ENCODE results near the gene RASGRF2. TPM values are rescaled to one million over a fixed set of nuclear protein-coding genes. Genes with fewer than 3 reads are reported as not detected.
"Not testable (repeated sequence)": the region's sequence is repeated elsewhere in the genome, so short reads cannot be mapped to it uniquely, and the experiment has no call there.

RASGRF2 gene
- total RNA-seq, 2 experiments from 2014 or later = 7.5 to 7.8 TPM

DNA sequence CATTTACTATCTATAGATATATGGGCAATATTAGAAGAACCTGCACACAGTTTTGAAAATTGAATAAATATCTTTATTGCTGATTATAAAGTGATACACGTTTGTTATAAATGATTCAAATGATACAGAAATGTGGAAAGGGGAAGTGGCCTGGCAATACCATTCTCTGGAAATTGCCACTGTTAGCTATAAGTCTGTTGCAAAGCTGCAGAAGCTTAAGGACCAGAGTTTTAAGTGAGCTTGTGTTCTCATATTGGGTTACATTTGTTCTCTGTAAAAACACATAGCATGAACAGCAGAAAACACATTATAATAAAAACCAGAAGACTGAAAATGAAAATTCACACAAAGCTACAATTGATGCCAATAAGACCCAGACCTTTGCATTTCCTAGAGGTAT, 59.6 kb downstream of the RASGRF2 start:
- H3K4me1 Mint-ChIP-seq = peaks cover 55% of the 10 kb centered on the region
- CTCF ChIA-PET = interaction anchor here (1.1 to 1.5 kb wide), 2 partner anchors 13 to 23 kb away, joined by 3 to 4 read pairs; no protein-coding TSS in a partner anchor

DNA sequence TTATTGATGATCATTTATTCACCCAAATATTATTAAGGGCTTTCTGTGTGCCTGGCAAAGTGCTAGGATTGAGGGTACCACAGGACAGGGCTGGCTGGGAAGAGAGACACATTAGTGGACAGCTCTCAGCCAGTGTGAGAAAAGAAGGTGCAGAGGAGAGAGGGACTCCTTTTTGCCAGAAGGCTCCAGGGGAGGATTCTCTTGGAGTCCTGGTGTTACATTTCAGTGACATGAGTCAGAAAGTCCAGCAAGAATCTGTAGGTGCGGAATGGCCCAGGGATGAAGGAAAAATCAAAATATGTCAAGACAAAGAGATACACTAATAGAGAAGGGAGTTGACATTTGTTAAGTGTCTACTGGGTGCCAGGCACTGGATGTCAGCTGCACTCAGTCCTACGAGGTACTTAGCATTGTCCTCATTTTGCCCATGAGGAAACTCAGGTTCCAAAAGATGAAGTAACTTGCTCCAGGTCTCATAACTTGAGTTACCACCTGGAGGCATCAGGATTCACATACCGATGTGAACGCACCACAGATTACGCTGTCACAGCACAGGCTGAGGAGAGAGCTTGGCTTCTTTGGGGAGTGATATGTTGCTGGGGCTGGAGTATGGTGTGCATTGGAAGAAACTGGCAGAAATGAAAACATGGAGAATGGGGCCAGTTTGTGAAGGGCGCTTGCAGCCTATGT, 60.5 kb downstream of the RASGRF2 start:
- Mint-ChIP-seq H3K4me1 (peaks cover 54% of the 10 kb centered on the region), H3K36me3 (ENCODE audit: low read depth) (no peaks in the 10 kb centered on the region), H3K4me3 (no peak overlapping the region), H3K27ac (no peak overlapping the region), H3K9me3 (no peaks in the 10 kb centered on the region), H3K27me3 (no peaks in the 10 kb centered on the region)
- POLR2A ChIA-PET = no interaction called here
- CTCF ChIA-PET = interaction anchor here (1.1 to 1.5 kb wide), 2 partner anchors 13 to 23 kb away, joined by 3 to 4 read pairs; no protein-coding TSS in a partner anchor
- no peak for DNase-seq

More for the DNA sequence above, 59.6 kb downstream of the RASGRF2 start:
- POLR2A ChIA-PET = interaction anchor here (0.6 kb wide), 1 partner anchor 20 kb away, joined by 4 read pairs; no protein-coding TSS in a partner anchor
- Mint-ChIP-seq H3K9me3 (no peaks in the 10 kb centered on the region), H3K27me3 (no peaks in the 10 kb centered on the region), H3K4me3 (no peak overlapping the region), H3K27ac (no peak overlapping the region), H3K36me3 (ENCODE audit: low read depth) (no peaks in the 10 kb centered on the region)
- DNase-seq = no peak

DNA sequence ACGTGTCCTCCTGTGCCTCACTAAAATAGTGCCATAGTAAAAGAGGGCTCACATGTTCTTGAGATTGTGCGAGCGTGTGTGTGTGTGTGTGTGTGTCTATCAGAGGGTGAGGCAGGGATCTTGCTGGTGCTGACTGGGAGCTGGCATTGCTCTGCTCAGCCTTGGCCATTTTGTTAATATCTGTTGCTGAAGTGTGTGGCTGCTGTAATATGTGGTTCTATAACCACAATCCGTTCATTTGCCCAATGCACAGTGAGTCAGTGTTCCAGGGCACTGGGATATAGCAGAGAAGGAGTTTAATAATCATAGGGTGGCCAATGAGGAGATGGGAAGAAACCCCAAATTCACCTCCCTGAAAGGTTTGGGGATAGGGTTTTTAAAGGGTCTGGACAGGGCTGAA, 61.3 kb downstream of the RASGRF2 start:
- Mint-ChIP-seq H3K9me3 (no peaks in the 10 kb centered on the region), H3K27me3 (no peaks in the 10 kb centered on the region), H3K27ac (no peak overlapping the region), H3K36me3 (ENCODE audit: low read depth) (no peaks in the 10 kb centered on the region), H3K4me3 (no peak overlapping the region), H3K4me1 (peaks cover 51% of the 10 kb centered on the region)
- ChIA-PET POLR2A (no interaction called here), CTCF (no interaction called here)
- no peak for DNase-seq

DNA sequence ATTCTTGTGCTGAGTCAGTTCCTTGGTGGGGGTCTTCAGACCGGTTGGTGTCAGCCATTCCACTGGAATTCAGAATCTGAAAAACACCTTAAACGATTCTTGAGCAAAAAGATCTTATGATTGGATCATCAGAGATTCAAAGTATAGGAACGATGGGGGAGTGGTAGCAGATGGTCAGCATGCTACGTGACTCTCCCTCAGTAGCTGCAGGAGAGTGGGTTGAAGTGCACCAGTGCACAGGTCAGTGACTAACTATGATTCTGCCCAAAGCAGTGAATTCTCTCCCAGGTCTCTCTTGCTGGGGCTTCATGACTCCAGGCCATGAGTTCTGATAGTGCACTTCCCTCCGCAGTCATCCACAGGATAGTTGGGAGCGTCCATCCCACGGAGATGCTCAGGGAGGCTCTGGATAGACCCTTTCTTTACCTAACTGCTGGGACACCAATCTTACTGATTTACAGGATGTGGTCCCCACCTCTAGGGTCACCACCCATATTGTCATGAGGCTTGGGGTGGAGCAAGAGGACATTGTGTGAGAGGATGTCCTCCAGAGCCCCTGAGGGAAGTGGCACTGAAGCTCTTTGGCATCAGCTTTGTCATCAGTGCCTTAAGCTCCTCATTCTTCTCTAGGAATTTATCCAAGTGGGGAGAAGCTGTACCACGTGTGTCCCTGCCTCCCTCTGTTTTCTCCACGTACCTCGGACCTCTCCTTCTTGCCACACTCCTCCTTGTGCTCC, 62.0 kb downstream of the RASGRF2 start:
- H3K27me3 Mint-ChIP-seq = no peaks in the 10 kb centered on the region
- no peak overlapping the region for H3K4me3 Mint-ChIP-seq
- ChIA-PET POLR2A (no interaction called here), CTCF (no interaction called here)
- DNase-seq = no peak
- H3K27ac Mint-ChIP-seq = no peak overlapping the region
- H3K9me3 Mint-ChIP-seq = no peaks in the 10 kb centered on the region
- H3K36me3 Mint-ChIP-seq (ENCODE audit: low read depth) = no peaks in the 10 kb centered on the region
- peaks cover 46% of the 10 kb centered on the region for H3K4me1 Mint-ChIP-seq

DNA sequence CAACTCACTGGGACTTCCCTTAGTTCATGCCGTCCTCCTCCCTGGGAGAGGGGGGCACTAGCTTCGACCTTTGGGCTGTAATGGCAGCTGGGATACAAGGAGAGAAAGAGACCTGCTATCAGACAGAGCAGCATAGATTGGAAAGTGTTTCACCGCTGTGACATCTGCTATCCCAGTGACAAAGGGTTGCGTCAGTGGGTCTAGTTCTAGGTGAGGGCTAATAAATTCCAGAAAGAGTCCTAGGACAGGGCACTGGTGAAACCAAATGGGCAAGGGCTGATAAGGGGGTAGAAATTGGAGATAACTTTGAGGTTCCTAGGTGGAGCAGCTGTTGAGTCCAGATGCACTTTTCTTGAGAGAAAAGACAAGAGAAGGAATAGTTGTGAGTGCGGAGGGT, 62.5 kb downstream of the RASGRF2 start:
- Mint-ChIP-seq H3K9me3 (no peaks in the 10 kb centered on the region), H3K4me3 (no peak overlapping the region), H3K4me1 (peaks cover 41% of the 10 kb centered on the region), H3K36me3 (ENCODE audit: low read depth) (no peaks in the 10 kb centered on the region), H3K27me3 (no peaks in the 10 kb centered on the region), H3K27ac (no peak overlapping the region)
- POLR2A ChIA-PET = no interaction called here
- DNase-seq = no peak
- CTCF ChIA-PET = no interaction called here

DNA sequence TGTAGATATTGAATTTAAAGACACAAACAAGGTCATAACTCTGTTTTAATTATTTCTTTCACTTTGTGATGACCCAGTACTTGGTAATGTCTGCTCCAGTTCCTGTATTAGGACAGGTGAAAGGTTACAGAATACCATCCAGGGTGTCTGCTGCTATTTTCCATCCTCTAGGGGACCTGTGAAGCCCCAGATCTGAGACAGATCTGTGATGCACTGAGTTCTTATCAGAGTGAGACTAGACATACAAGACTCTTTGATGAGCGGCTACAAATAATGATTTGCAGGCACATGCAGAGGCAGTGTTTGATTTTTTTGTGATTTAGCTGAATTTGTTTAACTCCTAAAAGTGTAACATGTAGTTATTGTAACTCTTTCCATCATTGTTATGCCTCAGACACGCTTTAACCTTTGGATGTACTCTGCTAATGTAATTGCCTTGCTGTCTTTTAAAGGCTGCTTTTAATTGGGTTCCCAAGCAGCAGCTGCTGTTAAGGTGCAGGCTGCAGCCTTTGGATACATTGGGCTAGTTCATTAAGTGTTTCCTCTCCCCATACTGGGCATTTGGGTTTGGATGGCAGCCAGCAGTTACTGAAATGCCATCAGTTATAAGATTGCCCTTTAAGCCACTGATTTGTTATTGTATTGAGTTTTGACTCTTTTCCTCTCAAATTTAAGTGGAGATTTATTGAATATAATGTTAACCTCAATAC, 63.3 kb downstream of the RASGRF2 start:
- no peak for DNase-seq
- ChIA-PET CTCF (interaction anchor here (0.6 kb wide), 1 partner anchor 56 kb away, joined by 3 read pairs; no protein-coding TSS in a partner anchor), POLR2A (no interaction called here)
- H3K27me3 Mint-ChIP-seq = no peaks in the 10 kb centered on the region
- H3K27ac Mint-ChIP-seq = no peak overlapping the region
- no peak overlapping the region for H3K4me3 Mint-ChIP-seq
- H3K9me3 Mint-ChIP-seq = no peaks in the 10 kb centered on the region
- H3K4me1 Mint-ChIP-seq = peaks cover 35% of the 10 kb centered on the region
- no peaks in the 10 kb centered on the region for H3K36me3 Mint-ChIP-seq (ENCODE audit: low read depth)

DNA sequence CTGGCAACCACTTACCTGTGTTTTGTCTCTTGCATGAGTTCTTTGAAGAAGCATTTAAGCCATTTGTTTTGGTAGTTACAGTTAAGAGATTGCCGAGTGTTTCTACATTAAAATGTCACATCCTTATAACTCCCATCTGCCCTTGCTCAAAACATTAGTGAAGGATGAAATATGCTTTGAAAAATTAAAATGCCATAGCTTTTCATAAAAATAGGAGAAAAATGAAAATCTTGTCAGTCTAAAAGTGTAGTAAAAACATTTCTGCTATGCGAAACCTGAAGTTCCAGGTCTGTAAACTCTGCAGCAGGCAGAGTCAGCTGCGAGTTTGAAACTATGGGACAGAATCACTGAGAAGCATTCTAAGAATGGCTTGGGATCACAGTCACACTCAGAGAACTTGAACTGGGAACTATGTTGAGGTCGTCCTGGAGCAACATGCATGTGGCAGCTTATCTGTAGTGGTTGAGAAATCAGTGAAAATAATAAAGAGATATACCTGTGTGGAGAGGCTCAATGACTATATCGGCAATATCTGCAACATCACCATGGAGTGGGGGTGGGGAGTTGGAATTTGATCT, 67.4 kb downstream of the RASGRF2 start:
- H3K36me3 Mint-ChIP-seq (ENCODE audit: low read depth) = peaks cover 7% of the 10 kb centered on the region
- CTCF ChIA-PET = no interaction called here
- H3K27me3 Mint-ChIP-seq = no peaks in the 10 kb centered on the region

DNA sequence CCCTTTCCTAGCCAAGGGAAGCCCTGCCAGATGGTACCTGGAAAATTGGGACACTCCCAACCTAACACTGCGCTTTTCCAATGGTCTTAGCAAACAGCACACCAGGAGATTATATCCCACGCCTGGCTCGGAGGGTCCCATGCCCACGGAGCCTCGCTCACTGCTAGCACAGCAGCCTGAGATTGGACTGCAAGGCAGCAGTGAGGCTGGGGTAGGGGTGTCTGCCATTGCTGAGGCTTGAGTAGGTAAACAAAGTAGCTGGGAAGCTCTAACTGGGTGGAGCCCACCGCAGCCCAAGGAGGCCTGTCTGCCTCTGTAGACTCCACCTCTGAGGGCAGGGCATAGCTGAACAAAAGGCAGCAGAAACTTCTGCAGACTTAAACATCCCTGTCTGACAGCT, 68.7 kb downstream of the RASGRF2 start:
- peaks cover 12% of the 10 kb centered on the region for H3K9me3 Mint-ChIP-seq
- H3K4me3 Mint-ChIP-seq; POLR2A ChIA-PET; H3K27me3 Mint-ChIP-seq; H3K27ac Mint-ChIP-seq; DNase-seq; H3K36me3 Mint-ChIP-seq (ENCODE audit: low read depth); H3K4me1 Mint-ChIP-seq: not testable (repeated sequence)
- CTCF ChIA-PET = interaction anchor here (0.9 kb wide), 1 partner anchor 20 kb away, joined by 3 read pairs; no protein-coding TSS in a partner anchor

More for the DNA sequence above, 67.4 kb downstream of the RASGRF2 start:
- Mint-ChIP-seq H3K27ac (no peak overlapping the region), H3K4me1 (peaks cover 10% of the 10 kb centered on the region), H3K9me3 (peaks cover 12% of the 10 kb centered on the region), H3K4me3 (no peak overlapping the region)
- POLR2A ChIA-PET = no interaction called here
- no peak for DNase-seq

DNA sequence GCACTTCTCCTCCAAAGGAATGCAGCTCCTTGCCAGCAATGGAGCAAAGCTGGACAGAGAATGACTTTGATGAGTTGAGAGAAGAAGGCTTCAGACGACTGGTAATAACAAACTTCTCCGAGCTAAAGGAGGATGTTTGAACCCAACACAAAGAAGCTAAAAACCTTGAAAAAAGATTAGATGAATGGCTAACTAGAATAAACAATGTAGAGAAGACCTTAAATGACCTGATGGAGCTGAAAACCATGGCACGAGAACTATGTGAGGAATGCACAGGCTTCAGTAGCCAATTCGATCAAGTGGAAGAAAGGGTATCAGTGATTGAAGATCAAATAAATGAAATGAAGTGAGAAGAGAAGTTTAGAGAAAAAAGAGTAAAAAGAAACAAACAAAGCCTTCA, 69.6 kb downstream of the RASGRF2 start:
- CTCF ChIA-PET = interaction anchor here (0.9 kb wide), 1 partner anchor 21 kb away, joined by 3 read pairs; no protein-coding TSS in a partner anchor
- POLR2A ChIA-PET; H3K4me1 Mint-ChIP-seq; H3K27ac Mint-ChIP-seq; H3K27me3 Mint-ChIP-seq; H3K36me3 Mint-ChIP-seq (ENCODE audit: low read depth); DNase-seq; H3K4me3 Mint-ChIP-seq: not testable (repeated sequence)
- peaks cover 12% of the 10 kb centered on the region for H3K9me3 Mint-ChIP-seq

DNA sequence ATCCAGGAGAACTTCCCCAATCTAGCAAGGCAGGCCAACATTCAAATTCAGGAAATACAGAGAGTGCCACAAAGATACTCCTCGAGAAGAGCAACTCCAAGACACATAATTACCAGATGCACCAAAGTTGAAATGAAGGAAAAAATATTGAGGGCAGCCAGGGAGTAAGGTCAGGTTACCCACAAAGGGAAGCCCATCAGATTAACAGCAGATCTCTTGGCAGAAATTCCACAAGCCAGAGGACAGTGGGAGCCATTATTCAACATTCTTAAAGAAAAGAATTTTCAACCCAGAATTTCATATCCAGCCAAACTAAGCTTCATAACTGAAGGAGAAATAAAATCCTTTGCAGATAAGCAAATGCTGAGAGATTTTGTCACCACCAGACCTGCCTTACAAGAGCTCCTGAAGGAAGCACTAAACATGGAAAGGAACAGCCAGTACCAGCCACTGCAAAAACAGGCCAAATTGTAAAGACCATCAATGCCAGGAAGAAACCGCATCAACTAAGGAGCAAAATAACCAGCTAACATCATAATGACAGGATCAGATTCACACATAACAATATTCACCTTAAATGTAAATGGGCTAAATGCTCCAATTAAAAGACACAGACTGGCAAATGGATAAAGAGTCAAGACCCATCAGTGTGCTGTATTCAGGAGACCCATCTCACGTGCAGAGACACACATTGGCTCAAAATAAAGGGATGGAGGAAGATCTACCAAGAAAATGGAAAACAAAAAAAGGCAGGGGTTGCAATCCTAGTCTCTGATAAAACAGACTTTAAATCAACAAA, 70.3 kb downstream of the RASGRF2 start:
- peaks cover 12% of the 10 kb centered on the region for H3K9me3 Mint-ChIP-seq
- CTCF ChIA-PET = not testable (repeated sequence)

DNA sequence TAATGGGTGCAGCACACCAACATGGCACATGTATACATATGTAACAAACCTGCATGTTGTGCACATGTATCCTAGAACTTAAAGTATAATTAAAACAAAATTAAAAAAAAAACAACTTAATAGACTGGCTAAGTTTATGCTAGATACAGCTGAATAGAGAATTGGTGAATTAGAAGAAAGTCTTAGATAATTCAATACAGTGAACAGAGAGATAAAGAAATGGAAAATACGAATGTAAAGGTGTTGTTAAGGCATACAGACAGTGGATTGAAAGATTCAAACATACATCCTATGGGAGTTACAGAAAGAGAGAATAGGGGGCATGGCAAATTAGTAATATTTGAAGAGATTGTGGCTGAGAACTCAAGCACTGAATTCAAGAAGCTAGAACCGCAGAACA, 75.4 kb downstream of the RASGRF2 start:
- no peak for DNase-seq
- Mint-ChIP-seq H3K9me3 (peaks cover 11% of the 10 kb centered on the region), H3K36me3 (ENCODE audit: low read depth) (peaks cover 1% of the 10 kb centered on the region), H3K27me3 (no peaks in the 10 kb centered on the region), H3K27ac (no peak overlapping the region), H3K4me3 (no peak overlapping the region), H3K4me1 (no peaks in the 10 kb centered on the region)
- ChIA-PET POLR2A (no interaction called here), CTCF (interaction anchor here (0.6 kb wide), 1 partner anchor 12 kb away, joined by 3 read pairs; no protein-coding TSS in a partner anchor)

More for the DNA sequence above, 70.3 kb downstream of the RASGRF2 start:
- H3K4me3 Mint-ChIP-seq; DNase-seq; H3K4me1 Mint-ChIP-seq; H3K27me3 Mint-ChIP-seq; POLR2A ChIA-PET; H3K27ac Mint-ChIP-seq; H3K36me3 Mint-ChIP-seq (ENCODE audit: low read depth): not testable (repeated sequence)

DNA sequence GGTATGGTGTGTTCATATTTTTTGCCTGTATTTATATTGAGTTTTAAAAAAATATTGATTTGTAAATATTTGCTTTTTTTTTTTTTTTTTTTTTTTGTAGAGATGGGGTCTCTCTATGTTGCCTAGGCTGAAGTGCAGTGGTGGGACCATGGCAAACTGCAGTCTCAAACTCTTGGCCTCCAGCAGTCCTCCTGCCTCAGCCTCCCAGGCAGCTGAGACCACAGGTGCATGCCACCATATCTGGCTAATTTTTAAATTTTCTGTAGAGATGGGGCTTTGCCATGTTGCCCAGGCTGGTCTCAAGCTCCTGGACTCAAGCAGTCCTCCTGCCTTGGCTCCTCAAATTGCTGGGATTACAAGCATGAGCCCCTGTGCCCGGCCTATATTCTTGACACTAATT, 78.3 kb downstream of the RASGRF2 start:
- no peaks in the 10 kb centered on the region for H3K36me3 Mint-ChIP-seq (ENCODE audit: low read depth)
- ChIA-PET POLR2A (no interaction called here), CTCF (no interaction called here)
- H3K9me3 Mint-ChIP-seq = peaks cover 8% of the 10 kb centered on the region
- H3K27me3 Mint-ChIP-seq = no peaks in the 10 kb centered on the region
- DNase-seq = no peak
- no peaks in the 10 kb centered on the region for H3K4me1 Mint-ChIP-seq
- no peak overlapping the region for H3K27ac Mint-ChIP-seq
- H3K4me3 Mint-ChIP-seq = no peak overlapping the region

Data from activated CD4-positive, alpha-beta T cell treated with anti-CD3 and anti-CD28 coated beads, Interleukin-2, amount 10 ng/mL, durations not matched to agents 7 days and 5 days (primary cell).